GM12892 (cell line): ENCODE results near the gene PCSK6.

Experiments used
- POLR2A ChIP-seq: IDR thresholded peaks from 2 replicates; pipeline ENCODE4 v1.6.1; 2011; ENCODE audit warnings: low read depth, low read length, control low read depth
- POLR2AphosphoS5 ChIP-seq: IDR thresholded peaks from 2 replicates; pipeline ENCODE4 v1.6.1; 2011; ENCODE audit warnings: low read depth, low read length, control low read depth

- TF ChIP-seq POLR2A (no peak), POLR2AphosphoS5 (no peak)
Observed at GRCh38 chr15:101526890-101527289, 37.4 kb upstream of the PCSK6 start.
